Smooth muscle cell (in vitro differentiated cells): Measurements from ENCODE around the gene KCNAB3. TPM values are rescaled to one million over a fixed set of nuclear protein-coding genes. Genes with fewer than 3 reads are reported as not detected.

Source experiments
- DNase-seq: peaks from one replicate; lab custom pipeline; 2025; ENCODE audit not compliant: unreplicated experiment; lab: John Stamatoyannopoulos, UW
- H2AFZ ChIP-seq: fragments of 200-600 bp; sonication (generic); 2 replicates; pipeline ENCODE4 v1.6.0; 2016; ENCODE audit warnings: antibody characterized with exemption, low read depth, mild to moderate bottlenecking
- H3F3A ChIP-seq: fragments of 200-600 bp; sonication (generic); 2 replicates; pipeline ENCODE4 v1.6.0; 2017; ENCODE audit warnings: antibody characterized with exemption, low read depth
- H3K27ac ChIP-seq: fragments of 200-600 bp; sonication (generic); 2 replicates; pipeline ENCODE4 v1.5.1; 2016; ENCODE audit warnings: low read depth, mild to moderate bottlenecking
- H3K27me3 ChIP-seq: fragments of 200-600 bp; sonication (generic); 2 replicates; pipeline ENCODE4 v1.6.1; 2016; ENCODE audit warnings: low read depth, mild to moderate bottlenecking
- H3K36me3 ChIP-seq: fragments of 200-600 bp; sonication (generic); 2 replicates; pipeline ENCODE4 v1.5.1; 2016; ENCODE audit warnings: low read depth
- H3K4me1 ChIP-seq: fragments of 200-600 bp; sonication (generic); 2 replicates; pipeline ENCODE4 v1.5.1; 2016; ENCODE audit warnings: low read depth
- H3K4me2 ChIP-seq: fragments of 200-600 bp; sonication (generic); 2 replicates; pipeline ENCODE4 v1.6.0; 2016; ENCODE audit warnings: mild to moderate bottlenecking
- H3K4me3 ChIP-seq: fragments of 200-600 bp; sonication (generic); 2 replicates; pipeline ENCODE4 v1.5.1; 2016; ENCODE audit warnings: mild to moderate bottlenecking
- H3K79me2 ChIP-seq: fragments of 200-600 bp; sonication (generic); 2 replicates; pipeline ENCODE4 v1.6.0; 2016; ENCODE audit warnings: low read depth, mild to moderate bottlenecking
- H3K9ac ChIP-seq: fragments of 200-600 bp; sonication (generic); 2 replicates; pipeline ENCODE4 v1.6.0; 2016; ENCODE audit warnings: low read depth
- H3K9me3 ChIP-seq: fragments of 200-600 bp; sonication (generic); replicated peaks from 2 replicates; pipeline ENCODE4 v1.5.1; 2016; ENCODE audit warnings: low read depth
- H4K20me1 ChIP-seq: fragments of 200-600 bp; sonication (generic); 2 replicates; pipeline ENCODE4 v1.6.0; 2016; ENCODE audit warnings: low read depth
- WGBS: methylation state at CpG from one replicate; pipeline ENCODE4 v1.1.7; 2016; ENCODE audit warnings: low lambda C conversion rate; 5-methylcytosine and 5-hydroxymethylcytosine counted together
- polyA plus RNA-seq: library from polyadenylated mRNA; unstranded; fragments of >200 nt; fragmentation: Nextera tagmentation; extraction: Ambion mirVana; gene quantifications from 2 replicates; pipeline ENCODE4 v1.2.1, GENCODE V29; 2016
- total RNA-seq: library from RNA; depleted of rRNA; stranded (reverse); fragments of >200 nt; gene quantifications from 2 replicates; pipeline ENCODE4 v1.2.3, GENCODE V29; 2014
- TF ChIP-seq, protein P1 (sequence below): fragments of 200-600 bp; sonication (generic); IDR thresholded peaks from 2 replicates; pipeline ENCODE4 v1.5.1; 2017; ENCODE audit warnings: borderline replicate concordance, mild to moderate bottlenecking, antibody characterized with exemption; ENCODE audit not compliant: insufficient read depth, poor library complexity, severe bottlenecking

Gene KCNAB3
- total and polyA plus RNA-seq, 2 experiments from 2014 or later: 5.3 to 8.7 TPM

DNA sequence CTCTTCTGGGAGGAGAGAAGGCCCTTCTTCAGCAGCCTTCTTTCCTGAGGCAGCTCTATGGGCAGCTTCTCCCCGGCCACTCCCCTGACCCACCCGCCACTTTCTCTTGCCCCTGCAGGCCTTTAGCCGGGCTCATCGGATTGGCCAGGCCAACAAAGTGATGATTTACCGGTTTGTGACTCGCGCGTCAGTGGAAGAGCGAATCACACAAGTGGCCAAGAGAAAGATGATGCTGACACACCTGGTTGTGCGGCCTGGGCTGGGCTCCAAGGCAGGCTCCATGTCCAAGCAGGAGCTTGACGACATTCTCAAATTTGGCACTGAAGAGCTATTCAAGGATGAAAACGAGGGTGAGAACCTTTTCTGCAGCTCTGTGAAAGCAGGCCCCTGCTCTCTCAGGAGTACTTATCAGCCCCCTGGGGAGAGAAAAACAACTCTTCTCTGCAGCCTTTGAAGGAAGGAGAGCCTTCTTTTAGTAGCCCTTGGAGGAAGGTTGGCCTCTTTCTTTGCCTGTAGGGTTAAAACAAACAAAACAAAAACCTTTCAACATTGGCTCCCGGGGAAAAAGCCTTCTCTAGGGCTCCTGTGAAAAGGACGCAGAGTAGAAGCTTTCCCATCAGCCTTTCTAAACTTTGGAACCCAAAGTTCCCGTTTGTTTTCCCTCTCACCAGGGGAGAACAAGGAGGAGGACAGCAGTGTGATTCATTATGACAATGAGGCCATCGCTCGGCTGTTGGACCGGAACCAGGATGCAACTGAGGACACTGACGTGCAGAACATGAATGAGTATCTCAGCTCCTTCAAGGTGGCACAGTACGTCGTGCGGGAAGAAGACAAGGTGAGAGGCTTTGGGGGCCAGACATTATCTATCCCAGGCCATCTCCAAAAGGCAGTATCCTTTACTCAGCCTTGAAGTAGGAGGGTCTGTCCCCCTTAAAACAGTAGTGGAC lies 26.2 kb downstream of the KCNAB3 start:
- Histone ChIP-seq H3K4me3 (no peak overlapping the region), H3K27me3 (no peaks in the 10 kb centered on the region), H3K9ac (no peak overlapping the region), H3K27ac (no peak overlapping the region), H4K20me1 (no peaks in the 10 kb centered on the region), H3K79me2 (no peaks in the 10 kb centered on the region), H2AFZ (no peak overlapping the region), H3K4me2 (no peak overlapping the region), H3F3A (no peaks in the 10 kb centered on the region), H3K9me3 (no peaks in the 10 kb centered on the region), H3K4me1 (peaks cover 12% of the 10 kb centered on the region), H3K36me3 (peaks cover 7% of the 10 kb centered on the region)
- DNase-seq: no peak
- TF ChIP-seq, protein P1, sequence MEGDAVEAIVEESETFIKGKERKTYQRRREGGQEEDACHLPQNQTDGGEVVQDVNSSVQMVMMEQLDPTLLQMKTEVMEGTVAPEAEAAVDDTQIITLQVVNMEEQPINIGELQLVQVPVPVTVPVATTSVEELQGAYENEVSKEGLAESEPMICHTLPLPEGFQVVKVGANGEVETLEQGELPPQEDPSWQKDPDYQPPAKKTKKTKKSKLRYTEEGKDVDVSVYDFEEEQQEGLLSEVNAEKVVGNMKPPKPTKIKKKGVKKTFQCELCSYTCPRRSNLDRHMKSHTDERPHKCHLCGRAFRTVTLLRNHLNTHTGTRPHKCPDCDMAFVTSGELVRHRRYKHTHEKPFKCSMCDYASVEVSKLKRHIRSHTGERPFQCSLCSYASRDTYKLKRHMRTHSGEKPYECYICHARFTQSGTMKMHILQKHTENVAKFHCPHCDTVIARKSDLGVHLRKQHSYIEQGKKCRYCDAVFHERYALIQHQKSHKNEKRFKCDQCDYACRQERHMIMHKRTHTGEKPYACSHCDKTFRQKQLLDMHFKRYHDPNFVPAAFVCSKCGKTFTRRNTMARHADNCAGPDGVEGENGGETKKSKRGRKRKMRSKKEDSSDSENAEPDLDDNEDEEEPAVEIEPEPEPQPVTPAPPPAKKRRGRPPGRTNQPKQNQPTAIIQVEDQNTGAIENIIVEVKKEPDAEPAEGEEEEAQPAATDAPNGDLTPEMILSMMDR: no peak
- 87% methylated on average over 22 of the region's 22 CpGs for WGBS

DNA sequence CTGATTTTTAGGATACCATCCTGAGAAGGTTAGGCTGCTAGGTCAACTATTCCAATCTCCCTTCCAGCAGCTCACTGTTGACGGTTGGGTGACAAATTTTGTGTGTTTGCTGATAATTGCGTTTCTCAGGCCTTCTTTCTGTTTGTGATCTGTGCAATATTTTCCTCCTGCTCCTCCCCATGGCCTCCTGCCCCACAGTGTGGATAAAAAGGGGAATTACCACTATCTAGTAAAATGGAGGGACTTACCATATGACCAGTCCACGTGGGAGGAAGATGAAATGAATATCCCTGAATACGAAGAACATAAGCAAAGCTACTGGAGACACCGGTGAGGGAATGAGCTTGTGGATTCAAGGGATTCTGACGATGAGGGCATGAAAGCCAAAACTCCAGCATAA lies 31.9 kb downstream of the KCNAB3 start:
- Histone ChIP-seq H4K20me1 (no peaks in the 10 kb centered on the region), H2AFZ (no peak overlapping the region), H3K36me3 (peaks cover 5% of the 10 kb centered on the region), H3K4me1 (no peaks in the 10 kb centered on the region), H3F3A (no peaks in the 10 kb centered on the region), H3K79me2 (no peaks in the 10 kb centered on the region), H3K9ac (no peak overlapping the region), H3K27me3 (no peaks in the 10 kb centered on the region), H3K4me2 (no peak overlapping the region), H3K4me3 (no peak overlapping the region), H3K27ac (no peak overlapping the region), H3K9me3 (no peaks in the 10 kb centered on the region)
- DNase-seq: no peak
- 55% methylated on average over 6 of the region's 6 CpGs for WGBS
- TF ChIP-seq, protein P1: peak; percentile 50

DNA sequence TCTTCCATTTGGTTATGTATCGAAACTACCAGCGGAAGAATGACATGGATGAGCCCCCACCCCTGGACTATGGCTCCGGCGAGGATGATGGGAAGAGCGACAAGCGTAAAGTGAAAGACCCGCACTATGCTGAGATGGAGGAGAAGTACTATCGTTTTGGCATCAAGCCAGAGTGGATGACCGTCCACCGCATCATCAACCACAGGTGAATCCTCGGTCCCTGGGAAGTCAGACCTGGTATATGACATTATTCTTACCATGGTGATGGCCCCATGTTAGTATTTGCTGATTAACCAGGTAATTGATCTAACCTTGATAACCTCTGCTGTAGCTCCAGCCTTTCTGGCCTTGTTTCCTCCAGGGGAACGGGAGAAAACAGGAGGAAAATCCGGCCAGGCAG lies 32.6 kb downstream of the KCNAB3 start:
- no peak overlapping the region for H3K4me2 ChIP-seq
- TF ChIP-seq, protein P1: no peak
- peaks cover 5% of the 10 kb centered on the region for H3K36me3 ChIP-seq
- H3F3A ChIP-seq: no peaks in the 10 kb centered on the region
- H3K79me2 ChIP-seq: no peaks in the 10 kb centered on the region
- H2AFZ ChIP-seq: no peak overlapping the region
- no peaks in the 10 kb centered on the region for H4K20me1 ChIP-seq
- no peaks in the 10 kb centered on the region for H3K4me1 ChIP-seq
- no peak overlapping the region for H3K27ac ChIP-seq
- WGBS: 94% methylated on average over 13 of the region's 13 CpGs
- H3K27me3 ChIP-seq: no peaks in the 10 kb centered on the region
- H3K4me3 ChIP-seq: no peak overlapping the region
- DNase-seq: no peak
- no peaks in the 10 kb centered on the region for H3K9me3 ChIP-seq
- H3K9ac ChIP-seq: no peak overlapping the region

DNA sequence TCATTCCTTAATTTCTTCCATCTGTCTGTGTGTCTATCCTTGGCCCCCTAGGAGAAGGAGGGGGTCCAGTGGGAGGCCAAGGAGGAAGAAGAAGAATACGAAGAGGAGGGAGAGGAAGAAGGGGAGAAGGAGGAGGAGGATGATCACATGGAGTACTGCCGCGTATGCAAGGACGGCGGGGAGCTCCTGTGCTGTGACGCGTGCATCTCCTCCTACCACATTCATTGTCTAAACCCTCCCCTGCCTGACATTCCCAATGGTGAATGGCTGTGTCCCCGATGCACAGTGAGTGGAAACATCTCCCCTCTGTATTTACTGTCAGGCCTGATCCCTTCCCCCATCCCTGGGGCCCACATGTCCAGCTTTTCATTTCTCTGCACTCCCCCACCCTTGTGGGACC lies 34.8 kb downstream of the KCNAB3 start:
- peaks cover 3% of the 10 kb centered on the region for H3K79me2 ChIP-seq
- peaks cover 5% of the 10 kb centered on the region for H3K36me3 ChIP-seq
- H3K4me3 ChIP-seq: no peak overlapping the region
- 95% methylated on average over 8 of the region's 8 CpGs for WGBS
- H3K4me1 ChIP-seq: peaks cover 2% of the 10 kb centered on the region
- no peaks in the 10 kb centered on the region for H4K20me1 ChIP-seq
- H3K9me3 ChIP-seq: no peaks in the 10 kb centered on the region
- H3K4me2 ChIP-seq: no peak overlapping the region
- H2AFZ ChIP-seq: no peak overlapping the region
- TF ChIP-seq, protein P1: no peak
- no peaks in the 10 kb centered on the region for H3K27me3 ChIP-seq
- H3F3A ChIP-seq: no peaks in the 10 kb centered on the region
- no peak overlapping the region for H3K27ac ChIP-seq
- no peak overlapping the region for H3K9ac ChIP-seq
- no peak for DNase-seq
